Neutrophil (primary cell): ENCODE data around the gene TAS2R1.

Experiments used
- H3K27ac ChIP-seq: fragments of 200-600 bp; sonication (generic); 2 replicates; pipeline ENCODE4 v1.5.1; 2016; ENCODE audit warnings: mild to moderate bottlenecking, moderate library complexity
- H3K27me3 ChIP-seq: fragments of 200-600 bp; sonication (generic); 2 replicates; pipeline ENCODE4 v1.6.0; 2016; ENCODE audit warnings: mild to moderate bottlenecking
- H3K36me3 ChIP-seq: fragments of 200-600 bp; sonication (generic); 2 replicates; pipeline ENCODE4 v1.5.1; 2017
- H3K4me1 ChIP-seq, 2 experiments: fragments of 200-600 bp in 1 of 2; sonication (generic) in 1 of 2; 1 replicate in 1 of 2; 2 replicates in 1 of 2; pipeline versions ENCODE4 v1.5.1 to v1.6.1; 2013 to 2016; ENCODE audit warnings: low read depth in 1 of 2, low read length in 1 of 2, mild to moderate bottlenecking in 1 of 2, moderate library complexity in 1 of 2; ENCODE audit not compliant: control insufficient read depth in 1 of 2, insufficient read depth in 1 of 2
- H3K4me3 ChIP-seq, 2 experiments: fragments of 200-600 bp in 1 of 2; sonication (generic) in 1 of 2; 1 replicate in 1 of 2; 2 replicates in 1 of 2; pipeline ENCODE4 v1.5.1; 2013 to 2016; ENCODE audit warnings: low read depth in 1 of 2, low read length in 1 of 2, mild to moderate bottlenecking in 1 of 2, moderate library complexity in 1 of 2
- H3K9me3 ChIP-seq: fragments of 200-600 bp; sonication (generic); 2 replicates; pipeline ENCODE4 v1.5.1; 2016
- CTCF ChIP-seq: fragments of 200-600 bp; sonication (generic); IDR thresholded peaks from 2 replicates; pipeline ENCODE4 v1.5.1; 2016; ENCODE audit warnings: antibody characterized with exemption

Gene TAS2R1

GRCh38 chr5:9630251-9630650 lies at the start of gene TAS2R1:
TSS of gene TAS2R1 (minus strand) at chr5:9630351. CDS start at chr5:9630032, 319 bp downstream.
- Histone ChIP-seq H3K4me1 (no peaks in the 10 kb centered on the region), H3K27ac (no peak within 1 kb of the TSS), H3K27me3 (no peaks in the 10 kb centered on the region), H3K4me3 (no peak within 1 kb of the TSS), H3K9me3 (no peaks in the 10 kb centered on the region), H3K36me3 (no peaks in the 10 kb centered on the region)
- no peak for TF ChIP-seq CTCF

GRCh38 chr5:9670371-9670770 lies 40.2 kb upstream of the TAS2R1 start:
- Histone ChIP-seq H3K9me3 (no peaks in the 10 kb centered on the region), H3K4me3 (no peak overlapping the region), H3K27me3 (no peaks in the 10 kb centered on the region), H3K4me1 (no peaks in the 10 kb centered on the region), H3K27ac (no peak overlapping the region), H3K36me3 (no peaks in the 10 kb centered on the region)
- no peak for TF ChIP-seq CTCF

GRCh38 chr5:9667906-9668305 lies 37.8 kb upstream of the TAS2R1 start:
- Histone ChIP-seq H3K4me3 (no peak overlapping the region), H3K27me3 (no peaks in the 10 kb centered on the region), H3K27ac (no peak overlapping the region), H3K9me3 (no peaks in the 10 kb centered on the region), H3K4me1 (no peaks in the 10 kb centered on the region), H3K36me3 (no peaks in the 10 kb centered on the region)
- no peak for TF ChIP-seq CTCF

GRCh38 chr5:9663891-9664290 lies 33.7 kb upstream of the TAS2R1 start:
- TF ChIP-seq CTCF, result no peak
- Histone ChIP-seq H3K9me3 (no peaks in the 10 kb centered on the region), H3K4me1 (no peaks in the 10 kb centered on the region), H3K27ac (no peak overlapping the region), H3K27me3 (no peaks in the 10 kb centered on the region), H3K36me3 (no peaks in the 10 kb centered on the region), H3K4me3 (no peak overlapping the region)

- Histone ChIP-seq H3K27me3 (no peaks in the 10 kb centered on the region), H3K9me3 (no peaks in the 10 kb centered on the region), H3K4me3 (no peak overlapping the region), H3K27ac (no peak overlapping the region), H3K36me3 (no peaks in the 10 kb centered on the region), H3K4me1 (no peaks in the 10 kb centered on the region)
- no peak for TF ChIP-seq CTCF
Observed at GRCh38 chr5:9661316-9662015, 31.3 kb upstream of the TAS2R1 start.
